CD4-positive, alpha-beta T cell (primary cell): ENCODE data around the gene PLEKHM2. TPM values are rescaled to one million over a fixed set of nuclear protein-coding genes. Genes with fewer than 3 reads are reported as not detected.

ENCODE experiments used
- ATAC-seq: fragments of 200-7000 bp; cut with Tn5 transposase; one replicate; pipeline ENCODE4 v1.10.0; 2022; ENCODE audit warnings: mild to moderate bottlenecking; ENCODE audit not compliant: poor library complexity
- CTCF ChIA-PET: fragments of 350-600 bp; sonication (Branson Sonifier 250); formaldehyde crosslinking; loops from one replicate; lab custom pipeline; 2021; ENCODE audit warnings: antibody characterized with exemption, inconsistent platforms; lab: Charles Lee
- POLR2A ChIA-PET: fragments of 350-600 bp; sonication (Branson Sonifier 250); formaldehyde crosslinking; loops from one replicate; lab custom pipeline; 2021; ENCODE audit warnings: antibody characterized with exemption, inconsistent platforms; lab: Charles Lee
- DNase-seq, 14 experiments: peaks; one replicate each; pipeline ENCODE4 v3.0.0-alpha.2; 2013 to 2020; ENCODE audit warnings: mixed read lengths in 2 of 14
- H3K27ac ChIP-seq, 2 donors: one replicate each; pipeline versions ENCODE4 v1.5.1 to v1.7.0; 2013; ENCODE audit warnings: low read length in 2 of 2, low read depth in 1 of 2, mild to moderate bottlenecking in 1 of 2
- H3K27me3 ChIP-seq, 2 experiments: 1 replicate in 1 of 2; 2 replicates in 1 of 2; pipeline versions ENCODE4 v1.6.1 to v1.7.0; 2013; ENCODE audit warnings: low read length in 2 of 2, control low read depth in 1 of 2, mild to moderate bottlenecking in 1 of 2, moderate library complexity in 1 of 2; ENCODE audit not compliant: insufficient read depth in 2 of 2, control insufficient read depth in 1 of 2
- H3K36me3 ChIP-seq: one replicate; pipeline ENCODE4 v1.6.1; 2013; ENCODE audit warnings: low read length, control low read depth; ENCODE audit not compliant: insufficient read depth
- H3K4me1 ChIP-seq: one replicate; pipeline ENCODE4 v1.6.1; 2013; ENCODE audit warnings: low read length, control low read depth; ENCODE audit not compliant: insufficient read depth
- H3K4me3 ChIP-seq: one replicate; pipeline ENCODE4 v1.5.1; 2013; ENCODE audit warnings: mild to moderate bottlenecking, low read length, moderate library complexity
- H3K9me3 ChIP-seq, 2 experiments: 1 replicate in 1 of 2; 2 replicates in 1 of 2; pipeline versions ENCODE4 v1.6.1 to v1.7.0; 2013; ENCODE audit warnings: low read length in 2 of 2, mild to moderate bottlenecking in 2 of 2, control low read depth in 1 of 2, moderate library complexity in 1 of 2; ENCODE audit not compliant: control insufficient read depth in 1 of 2, insufficient read depth in 1 of 2
- H3K27ac Mint-ChIP-seq: one replicate; pipeline ENCODE4 v1.8.0; 2020; ENCODE audit warnings: mixed read lengths
- H3K27me3 Mint-ChIP-seq: one replicate; pipeline ENCODE4 v1.8.0; 2021; ENCODE audit warnings: mixed read lengths
- H3K36me3 Mint-ChIP-seq: one replicate; pipeline ENCODE4 v1.8.0; 2021; ENCODE audit warnings: low read depth, mixed read lengths
- H3K4me1 Mint-ChIP-seq: one replicate; pipeline ENCODE4 v1.8.0; 2021; ENCODE audit warnings: low read depth, mixed read lengths
- H3K4me3 Mint-ChIP-seq: one replicate; pipeline ENCODE4 v1.8.0; 2020; ENCODE audit warnings: mild to moderate bottlenecking, mixed read lengths
- H3K9me3 Mint-ChIP-seq: one replicate; pipeline ENCODE4 v1.8.0; 2020; ENCODE audit warnings: mixed read lengths
- intact Hi-C, 2 experiments: fragments of 100-400 bp; cut with DNase I in 1 of 2; cut with micrococcal nuclease in 1 of 2; formaldehyde crosslinking; loops; one replicate each; pipeline versions ENCODE4 v1.15.1 to v1.9.0; 2023 to 2025; cut with DNase I, micrococcal nuclease
- total RNA-seq, 174 experiments: library from RNA in 2 of 174; stranded (reverse) in 2 of 174; gene quantifications; one replicate each; pipeline ENCODE4 v1.2.3 and lab custom pipeline; 2021 to 2026
- TF ChIP-seq, protein P1 (sequence below): fragments of 200-600 bp; IDR thresholded peaks from one replicate; pipeline ENCODE4 v1.8.0; 2022; ENCODE audit warnings: antibody characterized with exemption, mild to moderate bottlenecking

The PLEKHM2 gene
- total RNA-seq, 2 experiments from 2014 or later, result 77.5 to 82.0 TPM

GRCh38 chr1:15722836-15723532 is 38.9 kb downstream of the PLEKHM2 start:
- intact Hi-C loops, result no loop called here
- no peak overlapping the region for H3K27ac ChIP-seq
- ChIA-PET POLR2A (no interaction called here), CTCF (interaction anchor here (0.7 kb wide), 1 partner anchor 42 kb away, joined by 3 read pairs; no protein-coding TSS in a partner anchor)
- TF ChIP-seq, protein P1, sequence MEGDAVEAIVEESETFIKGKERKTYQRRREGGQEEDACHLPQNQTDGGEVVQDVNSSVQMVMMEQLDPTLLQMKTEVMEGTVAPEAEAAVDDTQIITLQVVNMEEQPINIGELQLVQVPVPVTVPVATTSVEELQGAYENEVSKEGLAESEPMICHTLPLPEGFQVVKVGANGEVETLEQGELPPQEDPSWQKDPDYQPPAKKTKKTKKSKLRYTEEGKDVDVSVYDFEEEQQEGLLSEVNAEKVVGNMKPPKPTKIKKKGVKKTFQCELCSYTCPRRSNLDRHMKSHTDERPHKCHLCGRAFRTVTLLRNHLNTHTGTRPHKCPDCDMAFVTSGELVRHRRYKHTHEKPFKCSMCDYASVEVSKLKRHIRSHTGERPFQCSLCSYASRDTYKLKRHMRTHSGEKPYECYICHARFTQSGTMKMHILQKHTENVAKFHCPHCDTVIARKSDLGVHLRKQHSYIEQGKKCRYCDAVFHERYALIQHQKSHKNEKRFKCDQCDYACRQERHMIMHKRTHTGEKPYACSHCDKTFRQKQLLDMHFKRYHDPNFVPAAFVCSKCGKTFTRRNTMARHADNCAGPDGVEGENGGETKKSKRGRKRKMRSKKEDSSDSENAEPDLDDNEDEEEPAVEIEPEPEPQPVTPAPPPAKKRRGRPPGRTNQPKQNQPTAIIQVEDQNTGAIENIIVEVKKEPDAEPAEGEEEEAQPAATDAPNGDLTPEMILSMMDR, result no peak
- no peak for ATAC-seq
- H3K4me1 Mint-ChIP-seq, result no peaks in the 10 kb centered on the region
- no peak overlapping the region for H3K27ac Mint-ChIP-seq
- H3K9me3 ChIP-seq, result no peaks in the 10 kb centered on the region
- no peak for DNase-seq
- H3K27me3 Mint-ChIP-seq, result no peaks in the 10 kb centered on the region
- H3K4me1 ChIP-seq, result no peaks in the 10 kb centered on the region
- peaks cover 61% of the 10 kb centered on the region for H3K36me3 Mint-ChIP-seq
- H3K27me3 ChIP-seq, result no peaks in the 10 kb centered on the region
- H3K36me3 ChIP-seq, result peaks cover 81% of the 10 kb centered on the region
- no peak overlapping the region for H3K4me3 Mint-ChIP-seq
- H3K4me3 ChIP-seq, result no peak overlapping the region
- no peaks in the 10 kb centered on the region for H3K9me3 Mint-ChIP-seq

DNA sequence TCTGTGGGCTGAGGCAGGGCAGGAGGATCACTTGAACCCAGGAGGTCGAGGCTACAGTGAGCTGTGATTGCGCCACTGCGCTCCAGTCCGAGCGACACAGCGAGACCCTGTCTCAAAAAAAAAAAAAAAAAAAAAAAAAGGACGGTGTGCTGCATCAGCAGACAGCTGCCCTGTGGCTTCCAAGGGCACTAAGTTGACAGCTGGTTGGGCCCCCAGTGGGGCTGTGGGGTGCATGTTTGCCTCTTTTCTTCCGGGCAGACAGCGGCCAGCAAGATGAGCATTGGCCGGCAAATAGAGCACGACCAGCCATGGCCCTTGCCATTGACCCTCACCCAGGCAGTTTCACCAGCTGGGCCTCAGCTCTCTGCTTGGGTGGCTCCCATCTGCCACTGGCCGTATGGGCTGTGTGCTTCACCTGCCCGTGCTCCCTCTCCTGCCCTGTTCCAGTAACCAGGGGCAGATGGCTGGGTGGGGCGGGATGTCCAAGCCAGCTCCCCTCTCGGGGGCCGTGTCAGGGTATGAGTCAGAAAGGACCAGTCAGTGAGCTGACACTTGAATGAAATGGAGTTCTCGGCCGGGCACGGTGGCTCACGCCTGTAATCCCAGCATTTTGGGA is 39.6 kb downstream of the PLEKHM2 start:
- POLR2A ChIA-PET, result no interaction called here
- Histone ChIP-seq H3K27ac (no peak overlapping the region), H3K4me1 (no peaks in the 10 kb centered on the region), H3K9me3 (no peaks in the 10 kb centered on the region), H3K36me3 (peaks cover 81% of the 10 kb centered on the region), H3K27me3 (no peaks in the 10 kb centered on the region), H3K4me3 (no peak overlapping the region)
- CTCF ChIA-PET, result no interaction called here
- Mint-ChIP-seq H3K27me3 (no peaks in the 10 kb centered on the region), H3K9me3 (no peaks in the 10 kb centered on the region), H3K36me3 (peaks cover 61% of the 10 kb centered on the region), H3K4me3 (no peak overlapping the region), H3K4me1 (no peaks in the 10 kb centered on the region), H3K27ac (no peak overlapping the region)
- intact Hi-C loops, result no loop called here
- DNase-seq (no peak), ATAC-seq (no peak)
- TF ChIP-seq, protein P1, result no peak

DNA sequence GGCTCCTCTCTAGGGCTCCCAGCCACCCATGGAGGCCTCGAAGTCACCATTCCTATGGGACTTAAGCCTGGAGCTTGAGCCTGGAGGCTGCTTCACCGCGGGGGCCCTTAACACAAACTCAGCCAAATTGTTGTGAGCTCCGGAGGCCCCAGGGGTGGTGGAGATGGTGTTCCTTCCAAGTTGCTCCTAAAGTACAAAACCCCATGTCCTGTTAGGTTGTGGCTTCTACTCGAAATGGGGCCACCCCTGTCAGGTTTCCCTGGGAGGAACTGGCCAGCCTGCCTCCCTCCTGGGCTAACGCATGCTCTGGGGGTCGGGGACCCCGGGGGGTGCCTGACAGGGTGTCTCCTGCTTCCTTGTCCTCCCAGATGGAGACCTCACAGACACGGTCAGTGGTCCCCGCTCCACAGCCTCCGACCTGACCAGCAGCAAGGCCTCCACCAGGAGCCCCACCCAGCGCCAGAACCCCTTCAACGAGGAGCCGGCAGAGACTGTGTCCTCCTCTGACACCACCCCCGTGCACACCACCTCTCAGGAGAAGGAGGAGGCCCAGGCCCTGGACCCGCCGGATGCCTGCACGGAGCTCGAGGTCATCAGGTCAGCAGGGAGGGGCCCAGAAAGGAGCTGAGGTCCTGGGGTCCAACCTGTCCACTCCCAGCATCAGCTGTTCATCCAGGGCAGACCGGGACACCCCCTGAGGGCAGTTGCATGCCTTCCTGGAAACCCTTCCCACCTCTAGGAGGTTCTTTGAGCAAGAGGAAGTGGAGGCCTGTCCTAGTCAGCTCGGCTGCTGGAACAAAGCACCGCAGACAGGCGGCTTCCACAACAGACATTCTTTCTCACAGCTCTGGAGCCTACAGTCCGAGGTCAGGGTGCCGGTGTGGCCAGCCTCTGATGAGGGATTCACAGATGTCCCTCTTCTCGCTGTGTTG is 41.1 kb downstream of the PLEKHM2 start:
- Histone ChIP-seq H3K4me1 (no peaks in the 10 kb centered on the region), H3K9me3 (no peaks in the 10 kb centered on the region), H3K4me3 (no peak overlapping the region), H3K27ac (no peak overlapping the region), H3K36me3 (peaks cover 79% of the 10 kb centered on the region), H3K27me3 (no peaks in the 10 kb centered on the region)
- Mint-ChIP-seq H3K36me3 (peaks cover 57% of the 10 kb centered on the region), H3K4me1 (no peaks in the 10 kb centered on the region), H3K4me3 (no peak overlapping the region), H3K27me3 (no peaks in the 10 kb centered on the region), H3K27ac (no peak overlapping the region), H3K9me3 (no peaks in the 10 kb centered on the region)
- ATAC-seq (no peak), DNase-seq (no peak)
- TF ChIP-seq, protein P1, result no peak
- CTCF ChIA-PET, result no interaction called here
- POLR2A ChIA-PET, result no interaction called here
- intact Hi-C loops, result no loop called here
